HCT116 (cell line): ENCODE results near the gene GSTM5. TPM values are rescaled to one million over a fixed set of nuclear protein-coding genes. Genes with fewer than 3 reads are reported as not detected.

ENCODE experiments used
- ATAC-seq: fragments of 200-7000 bp; cut with Tn5 transposase; 2 replicates; pipeline ENCODE4 v1.9.1; 2020; ENCODE audit warnings: mild to moderate bottlenecking, moderate library complexity
- BruUV-seq: library from RNA; stranded (reverse); fragments of 400-500 nt; replicated peaks from 2 replicates; lab custom pipeline; 2021; lab: Mats Ljungman, UMichigan
- CTCF ChIA-PET: fragments of 300-600 bp; sonication (Branson Sonifier 250); formaldehyde crosslinking; loops from one replicate; lab custom pipeline; 2021; ENCODE audit warnings: antibody characterized with exemption; lab: Charles Lee
- POLR2A ChIA-PET: fragments of 300-600, 350-600 bp; sonication (Branson Sonifier 250); formaldehyde crosslinking; loops from one replicate; lab custom pipeline; 2021; ENCODE audit warnings: antibody characterized with exemption; lab: Charles Lee
- RAD21 ChIA-PET, 2 experiments: fragments of 300-600 bp; sonication (Branson Sonifier 250); formaldehyde crosslinking; loops; one replicate each; lab custom pipeline; 2023; ENCODE audit warnings: low total read pairs in 2 of 2; ENCODE audit not compliant: uncharacterized antibody in 2 of 2, unreplicated experiment in 2 of 2, low non-redundant PET in 1 of 2; lab: Charles Lee
- DNase-seq: peaks from one replicate; pipeline ENCODE4 v3.0.0-alpha.2; 2010; ENCODE audit warnings: low read depth, low spot score
- H2AFZ ChIP-seq: fragments of 200-600 bp; shearing (Covaris generic), sonication (generic); 2 replicates; pipeline ENCODE4 v1.6.1; 2017; ENCODE audit warnings: low read depth, mixed run types, mixed read lengths, antibody characterized with exemption, low read length; ENCODE audit not compliant: poor library complexity, severe bottlenecking
- H3K27ac ChIP-seq: 2 replicates; pipeline ENCODE4 v1.5.1; 2012; ENCODE audit warnings: low read depth, low read length
- H3K27me3 ChIP-seq: fragments of 200-600 bp; sonication (generic); 2 replicates; pipeline ENCODE4 v1.6.1; 2016; ENCODE audit warnings: mixed run types, low read length, mixed read lengths; ENCODE audit not compliant: insufficient read depth
- H3K36me3 ChIP-seq, 2 experiments: fragments of 200-500 bp in 1 of 2; fragments of 200-600 bp in 1 of 2; sonication (Bioruptor generic) in 1 of 2; sonication (generic) in 1 of 2; 2 replicates each; pipeline versions ENCODE4 v1.5.1 to v1.6.1; 2014 to 2016; ENCODE audit warnings: low read length in 2 of 2, inconsistent platforms in 1 of 2, mixed read lengths in 1 of 2, mixed run types in 1 of 2; ENCODE audit not compliant: insufficient read depth in 2 of 2, control insufficient read depth in 1 of 2
- H3K4me1 ChIP-seq, 2 experiments: fragments of 200-600 bp in 1 of 2; sonication (generic) in 1 of 2; 2 replicates each; pipeline versions ENCODE4 v1.5.1 to v1.6.1; 2012 to 2017; ENCODE audit warnings: low read length in 2 of 2, inconsistent platforms in 1 of 2, mild to moderate bottlenecking in 1 of 2, mixed read lengths in 1 of 2, mixed run types in 1 of 2, moderate library complexity in 1 of 2; ENCODE audit not compliant: insufficient read depth in 2 of 2, control insufficient read depth in 1 of 2
- H3K4me2 ChIP-seq: fragments of 200-600 bp; sonication (generic); 2 replicates; pipeline ENCODE4 v1.6.1; 2017; ENCODE audit warnings: mixed run types, low read length, mixed read lengths
- H3K4me3 ChIP-seq, 2 experiments: fragments of 200-600 bp in 1 of 2; sonication (generic) in 1 of 2; replicated peaks in 1 of 2; 2 replicates each; pipeline ENCODE4 v1.5.1; 2011 to 2016; ENCODE audit warnings: low read length in 2 of 2, control low read depth in 1 of 2, low read depth in 1 of 2, mild to moderate bottlenecking in 1 of 2, mixed read lengths in 1 of 2, mixed run types in 1 of 2
- H3K79me2 ChIP-seq: fragments of 200-600 bp; sonication (generic); 2 replicates; pipeline ENCODE4 v1.6.1; 2017; ENCODE audit warnings: mild to moderate bottlenecking, mixed run types, low read length, moderate library complexity, mixed read lengths; ENCODE audit not compliant: insufficient read depth
- H3K9ac ChIP-seq: fragments of 200-600 bp; sonication (generic); 2 replicates; pipeline ENCODE4 v1.6.1; 2016; ENCODE audit warnings: low read length, mixed read lengths
- H3K9me2 ChIP-seq: fragments of 200-600 bp; sonication (generic), shearing (Covaris generic); 2 replicates; pipeline ENCODE4 v1.6.1; 2017; ENCODE audit warnings: mixed run types, mild to moderate bottlenecking, moderate library complexity; ENCODE audit not compliant: insufficient read depth
- H3K9me3 ChIP-seq, 2 experiments: fragments of 200-500 bp in 1 of 2; fragments of 200-600 bp in 1 of 2; sonication (Bioruptor generic) in 1 of 2; sonication (generic) in 1 of 2; 2 replicates each; pipeline ENCODE4 v1.6.1; 2014 to 2017; ENCODE audit warnings: low read length in 2 of 2, mixed read lengths in 2 of 2, inconsistent platforms in 1 of 2, low read depth in 1 of 2, mild to moderate bottlenecking in 1 of 2, mixed run types in 1 of 2, moderate library complexity in 1 of 2; ENCODE audit not compliant: control insufficient read depth in 1 of 2, insufficient read depth in 1 of 2
- H4K20me1 ChIP-seq: fragments of 200-600 bp; sonication (generic), shearing (Covaris generic); 2 replicates; pipeline ENCODE4 v1.6.1; 2017; ENCODE audit warnings: mixed run types, mild to moderate bottlenecking, moderate library complexity; ENCODE audit not compliant: insufficient read depth
- ATF3 ChIP-seq: IDR thresholded peaks from 2 replicates; pipeline ENCODE4 v1.6.1; 2012
- CEBPB ChIP-seq: IDR thresholded peaks from 2 replicates; pipeline ENCODE4 v1.6.1; 2012; ENCODE audit warnings: low read depth
- EGR1 ChIP-seq: IDR thresholded peaks from 2 replicates; pipeline ENCODE4 v1.6.1; 2012; ENCODE audit warnings: low read depth
- ELF1 ChIP-seq: IDR thresholded peaks from 2 replicates; pipeline ENCODE4 v1.6.1; 2012; ENCODE audit warnings: low read depth, borderline replicate concordance
- EZH2 ChIP-seq: fragments of 200-600 bp; sonication (generic); IDR thresholded peaks from 2 replicates; pipeline ENCODE4 v1.6.1; 2017; ENCODE audit warnings: antibody characterized with exemption, mixed run types
- EZH2phosphoT487 ChIP-seq: fragments of 200-600 bp; IDR thresholded peaks from 2 replicates; pipeline ENCODE4 v1.6.1; 2018; ENCODE audit warnings: antibody characterized with exemption, borderline replicate concordance
- FOSL1 ChIP-seq: IDR thresholded peaks from 2 replicates; pipeline ENCODE4 v1.6.1; 2012; ENCODE audit warnings: low read depth
- JUND ChIP-seq: IDR thresholded peaks from 2 replicates; pipeline ENCODE4 v1.6.1; 2012
- MAX ChIP-seq: IDR thresholded peaks from 2 replicates; pipeline ENCODE4 v1.6.1; 2012
- POLR2A ChIP-seq: IDR thresholded peaks from 2 replicates; pipeline ENCODE4 v1.7.0; 2011; ENCODE audit warnings: borderline replicate concordance; ENCODE audit not compliant: insufficient read depth, insufficient read length; ENCODE audit errors: extremely low read depth
- POLR2AphosphoS5 ChIP-seq: IDR thresholded peaks from 2 replicates; pipeline ENCODE4 v1.6.1; 2011; ENCODE audit warnings: mild to moderate bottlenecking, low read depth, low read length, moderate library complexity
- RAD21 ChIP-seq: IDR thresholded peaks from 2 replicates; pipeline ENCODE4 v1.6.1; 2012; ENCODE audit warnings: low read depth, mild to moderate bottlenecking
- SIN3A ChIP-seq: IDR thresholded peaks from 2 replicates; pipeline ENCODE4 v1.6.1; 2012; ENCODE audit warnings: low read depth
- SP1 ChIP-seq: IDR thresholded peaks from 2 replicates; pipeline ENCODE4 v1.6.1; 2012; ENCODE audit warnings: low read depth
- SRF ChIP-seq: IDR thresholded peaks from 2 replicates; pipeline ENCODE4 v1.6.1; 2012; ENCODE audit warnings: low read depth
- YY1 ChIP-seq: IDR thresholded peaks from 2 replicates; pipeline ENCODE4 v1.6.1; 2011; ENCODE audit warnings: low read length, low read depth, moderate library complexity, mild to moderate bottlenecking; ENCODE audit not compliant: insufficient replicate concordance; ENCODE audit errors: extremely low read depth
- ZBTB33 ChIP-seq: IDR thresholded peaks from 2 replicates; pipeline ENCODE4 v1.6.1; 2011; ENCODE audit warnings: mild to moderate bottlenecking, low read length, moderate library complexity; ENCODE audit not compliant: insufficient replicate concordance; ENCODE audit errors: extremely low read depth
- ZFX ChIP-seq: fragments of 450-650 bp; IDR thresholded peaks from 2 replicates; pipeline ENCODE4 v1.6.1; 2017
- ZNF274 ChIP-seq: fragments of 200-500 bp; sonication (Bioruptor generic); IDR thresholded peaks from 2 replicates; pipeline ENCODE4 v1.6.1; 2014; ENCODE audit warnings: mild to moderate bottlenecking, low read depth, low read length, inconsistent platforms
- intact Hi-C: fragments of 100-400 bp; cut with micrococcal nuclease; formaldehyde crosslinking; loops from 2 replicates; pipeline ENCODE4 v1.10.0; 2022
- total RNA-seq: library from RNA; stranded (reverse); gene quantifications from one replicate; pipeline ENCODE4 v1.2.1, GENCODE V29; 2021; ENCODE audit not compliant: unreplicated experiment

Gene GSTM5
- total RNA-seq, 1 experiment from 2014 or later = not detected

- TF ChIP-seq RAD21 (no peak), EZH2phosphoT487 (no peak), JUND (no peak), CEBPB (no peak), SRF (no peak)
These were observed 37.2 kb downstream of the GSTM5 start for GRCh38 chr1:109749221-109749620.

GRCh38 chr1:109750241-109750882 lies 38.3 kb downstream of the GSTM5 start:
- intact Hi-C loops = no loop called here
- no peaks in the 10 kb centered on the region for H3K9me2 ChIP-seq
- no peaks in the 10 kb centered on the region for H4K20me1 ChIP-seq
- BruUV-seq = no TSS peak
- no peaks in the 10 kb centered on the region for H3K36me3 ChIP-seq
- DNase-seq (no peak), ATAC-seq (no peak)
- H3K9me3 ChIP-seq = no peaks in the 10 kb centered on the region
- POLR2A ChIA-PET = no interaction called here
- no peak overlapping the region for H3K4me2 ChIP-seq
- H3K9ac ChIP-seq = no peak overlapping the region
- RAD21 ChIA-PET = no interaction called here
- TF ChIP-seq EZH2 = no peak
- no peak for TF ChIP-seq POLR2AphosphoS5
- no peak for TF ChIP-seq ZBTB33
- no peak for TF ChIP-seq FOSL1
- TF ChIP-seq EGR1 = no peak
- no peak for TF ChIP-seq ZFX
- no peak for TF ChIP-seq POLR2A
- TF ChIP-seq MAX = no peak
- no peak for TF ChIP-seq CEBPB
- no peak for TF ChIP-seq ELF1
- TF ChIP-seq JUND = no peak
- TF ChIP-seq ATF3 = no peak
- no peak for TF ChIP-seq SP1
- no peak for TF ChIP-seq RAD21
- TF ChIP-seq ZNF274 = no peak
- no peak for TF ChIP-seq SIN3A
- no peak for TF ChIP-seq YY1
- no peak for TF ChIP-seq EZH2phosphoT487
- H3K79me2 ChIP-seq = no peaks in the 10 kb centered on the region
- H3K4me3 ChIP-seq = no peak overlapping the region
- H3K27me3 ChIP-seq = no peaks in the 10 kb centered on the region
- no peak overlapping the region for H2AFZ ChIP-seq
- H3K27ac ChIP-seq = no peak overlapping the region
- CTCF ChIA-PET = interaction anchor here (0.8 to 1.1 kb wide), 2 partner anchors 110 to 120 kb away, joined by 3 to 7 read pairs; no protein-coding TSS in a partner anchor
- no peaks in the 10 kb centered on the region for H3K4me1 ChIP-seq

More at GRCh38 chr1:109749221-109749620, 37.2 kb downstream of the GSTM5 start:
- no peak overlapping the region for H3K9ac ChIP-seq
- no peaks in the 10 kb centered on the region for H3K9me2 ChIP-seq
- DNase-seq = no peak
- H3K4me2 ChIP-seq = no peak overlapping the region
- no peaks in the 10 kb centered on the region for H4K20me1 ChIP-seq
- ChIA-PET CTCF (interaction anchor here (1.1 kb wide), 1 partner anchor 109 kb away, joined by 7 read pairs; no protein-coding TSS in a partner anchor), RAD21 (no interaction called here), POLR2A (no interaction called here)
- no TSS peak for BruUV-seq
- ATAC-seq = no peak
- H3K36me3 ChIP-seq = no peaks in the 10 kb centered on the region
- intact Hi-C loops = no loop called here
- H3K27me3 ChIP-seq = no peaks in the 10 kb centered on the region
- H3K4me1 ChIP-seq = no peaks in the 10 kb centered on the region
- H2AFZ ChIP-seq = no peak overlapping the region
- no peaks in the 10 kb centered on the region for H3K9me3 ChIP-seq
- no peaks in the 10 kb centered on the region for H3K79me2 ChIP-seq
- no peak overlapping the region for H3K27ac ChIP-seq
- no peak overlapping the region for H3K4me3 ChIP-seq
